Eye (tissue), 1 donor: Measurements from ENCODE around the gene NEURL2.
A peak's percentile ranks its signal among the peaks of the same experiment; 100 is the strongest.
"Not testable (repeated sequence)": the region's sequence is repeated elsewhere in the genome, so short reads cannot be mapped to it uniquely, and the experiment has no call there.

Source experiments
- DNase-seq: peaks from one replicate; pipeline ENCODE4 v3.0.0-alpha.2; 2015

Gene NEURL2

GRCh38 chr20:45919542-45920399 is 28.8 kb upstream of the NEURL2 start:
- peak; percentile 59 for DNase-seq

GRCh38 chr20:45918779-45919537 is 27.9 kb upstream of the NEURL2 start:
- no peak for DNase-seq

GRCh38 chr20:45918182-45918737 is 27.3 kb upstream of the NEURL2 start:
- no peak for DNase-seq

GRCh38 chr20:45917790-45918141 is 26.8 kb upstream of the NEURL2 start:
- DNase-seq, result peak; percentile 39

- DNase-seq, result no peak
Observed at GRCh38 chr20:45913116-45913515, 22.1 kb upstream of the NEURL2 start.

- DNase-seq, result no peak
Observed at GRCh38 chr20:45912344-45912682, 21.3 kb upstream of the NEURL2 start.

GRCh38 chr20:45911486-45912343 is 20.7 kb upstream of the NEURL2 start, which contains the start of gene PLTP:
Gene PLTP, minus strand, starts transcription at chr20:45912155. Its CDS starts 703 bp downstream, at chr20:45911452.
- DNase-seq, result peak; percentile 87

- DNase-seq, result peak; percentile 99
Observed at GRCh38 chr20:45910670-45911485, 19.9 kb upstream of the NEURL2 start.

GRCh38 chr20:45909817-45910669 is 19.0 kb upstream of the NEURL2 start:
- no peak for DNase-seq

- DNase-seq, result no peak
Observed at GRCh38 chr20:45909336-45909808, 18.4 kb upstream of the NEURL2 start.

- no peak for DNase-seq
Observed at GRCh38 chr20:45908084-45908483, 17.1 kb upstream of the NEURL2 start.

GRCh38 chr20:45907219-45907948 is 16.4 kb upstream of the NEURL2 start:
- DNase-seq, result no peak

- no peak for DNase-seq
Observed at GRCh38 chr20:45905505-45906079, 14.6 kb upstream of the NEURL2 start.

GRCh38 chr20:45904583-45905504 is 13.8 kb upstream of the NEURL2 start:
- no peak for DNase-seq

- DNase-seq, result no peak
Observed at GRCh38 chr20:45902199-45902701, 11.2 kb upstream of the NEURL2 start.

GRCh38 chr20:45901332-45901731 is 10.3 kb upstream of the NEURL2 start:
- DNase-seq, result not testable (repeated sequence)

- no peak for DNase-seq
Observed at GRCh38 chr20:45899046-45899835, 8.2 kb upstream of the NEURL2 start.
